HepG2 (cell line): ENCODE data around the gene NR4A2. TPM values are rescaled to one million over a fixed set of nuclear protein-coding genes. Genes with fewer than 3 reads are reported as not detected.

Experiments used
- E2F2 ChIP-seq: sonication (generic); formaldehyde crosslinking; IDR thresholded peaks from 2 replicates; pipeline ENCODE4 v1.4.0; 2020; ENCODE audit warnings: missing genetic modification reagents, borderline replicate concordance
- FOXM1 ChIP-seq: sonication (generic); formaldehyde crosslinking; IDR thresholded peaks from 2 replicates; pipeline ENCODE4 v1.5.0; 2020; ENCODE audit warnings: missing genetic modification reagents
- MXD1 ChIP-seq: sonication (generic); formaldehyde crosslinking; IDR thresholded peaks from 2 replicates; pipeline ENCODE4 v1.4.0; 2020; ENCODE audit warnings: mild to moderate bottlenecking, missing genetic modification reagents
- PCBP2 ChIP-seq: fragments of 200-400 bp; formaldehyde crosslinking; optimal IDR thresholded peaks from 2 replicates; pipeline ENCODE3; 2018; ENCODE audit warnings: low read length, low read depth; ENCODE audit not compliant: poor library complexity, severe bottlenecking
- PHF21A ChIP-seq: sonication (generic); formaldehyde crosslinking; IDR thresholded peaks from 2 replicates; pipeline ENCODE4 v1.5.0; 2020; ENCODE audit warnings: mild to moderate bottlenecking, missing genetic modification reagents
- ZBTB7B ChIP-seq: sonication (generic); formaldehyde crosslinking; IDR thresholded peaks from 2 replicates; pipeline ENCODE4 v1.4.0; 2020; ENCODE audit warnings: missing genetic modification reagents
- ZHX2 ChIP-seq, 2 experiments: sonication (generic) in 1 of 2; formaldehyde crosslinking in 1 of 2; IDR thresholded peaks; 2 replicates each; pipeline versions ENCODE4 v1.6.1 to v1.9.0; 2014 to 2022; ENCODE audit warnings: antibody characterized with exemption in 1 of 2, borderline replicate concordance in 1 of 2, inconsistent platforms in 1 of 2, low read depth in 1 of 2, missing genetic modification reagents in 1 of 2
- ZNF263 ChIP-seq: sonication (generic); formaldehyde crosslinking; IDR thresholded peaks from 2 replicates; pipeline ENCODE4 v1.4.0; 2020; ENCODE audit warnings: missing genetic modification reagents
- ZNF589 ChIP-seq: sonication (generic); formaldehyde crosslinking; conservative IDR thresholded peaks from 2 replicates; pipeline ENCODE4 v1.8.0; 2022; ENCODE audit warnings: mild to moderate bottlenecking, moderate library complexity, missing genetic modification reagents
- ZNF687 ChIP-seq: sonication (generic); formaldehyde crosslinking; IDR thresholded peaks from 2 replicates; pipeline ENCODE4 v1.5.1; 2020; ENCODE audit warnings: mild to moderate bottlenecking, missing genetic modification reagents, moderate library complexity
- ZSCAN30 ChIP-seq: sonication (generic); formaldehyde crosslinking; IDR thresholded peaks from 2 replicates; pipeline ENCODE4 v1.5.0; 2020; ENCODE audit warnings: mild to moderate bottlenecking, missing genetic modification reagents
- polyA plus RNA-seq, 8 experiments: library from polyadenylated mRNA; depleted of rRNA in 3 of 8; stranded (reverse) in 7 of 8; unstranded in 1 of 8; fragments of >200 nt; fragmentation: Illumina TruSeq in 4 of 8; extraction: Trizol in 4 of 8; gene quantifications; 2 replicates each; pipeline versions ENCODE4 v1.2.1 to v1.2.3, GENCODE V29; 2011 to 2016; ENCODE audit warnings: low read depth in 4 of 8, missing spikeins in 1 of 8, mixed read lengths in 1 of 8; ENCODE audit not compliant: insufficient read depth in 1 of 8
- total RNA-seq, 5 experiments: library from RNA; depleted of rRNA; stranded (reverse); fragments of >200 nt; fragmentation: Illumina TruSeq; extraction: Trizol; gene quantifications; 2 replicates each; pipeline ENCODE4 v1.2.3, GENCODE V29; 2016; ENCODE audit warnings: low read depth in 1 of 5
- TF ChIP-seq, protein P1 (sequence below): sonication (generic); formaldehyde crosslinking; IDR thresholded peaks from 2 replicates; pipeline ENCODE4 v1.5.0; 2020; ENCODE audit warnings: mild to moderate bottlenecking, low read depth, missing genetic modification reagents, borderline replicate concordance
- TF ChIP-seq, protein P2 (sequence below): sonication (generic); formaldehyde crosslinking; IDR thresholded peaks from 2 replicates; pipeline ENCODE4 v1.5.1; 2020; ENCODE audit warnings: mild to moderate bottlenecking, missing genetic modification reagents, moderate library complexity

NR4A2 gene
- total and polyA plus RNA-seq, 2 of the 13 experiments (the other 11 are each of a cell fraction or from before 2014, with no cell fraction given), result not detected

GRCh38 chr2:156341452-156342253 is 9.1 kb upstream of the NR4A2 start (continued):
- TF ChIP-seq ZHX2 (IDR thresholded peaks at IDR 0.05; ENCODE audit: low read depth) (no peak), ZHX2 (CRISPR knock-in tag; IDR thresholded peaks at IDR 0.05; ENCODE audit: borderline replicate concordance) (no peak), E2F2 (CRISPR knock-in tag) (no peak), ZSCAN30 (CRISPR knock-in tag) (no peak), PHF21A (CRISPR knock-in tag) (peak; percentile 42; the same call in 1 of the 2 replicates), ZNF263 (peak; percentile 38; the same call in 1 of the 2 replicates), ZBTB7B (0 out of 2 replicates have a peak, but pooled peaks have one; percentile 24), FOXM1 (CRISPR knock-in tag) (no peak), ZNF589 (CRISPR knock-in tag) (0 out of 2 replicates have a peak, but pooled peaks have one; percentile 54), MXD1 (CRISPR knock-in tag) (0 out of 2 replicates have a peak, but pooled peaks have one; percentile 35), PCBP2 (no peak), ZNF687 (CRISPR knock-in tag) (peak; percentile 56; the same call in 1 of the 2 replicates)
- TF ChIP-seq, protein P1, sequence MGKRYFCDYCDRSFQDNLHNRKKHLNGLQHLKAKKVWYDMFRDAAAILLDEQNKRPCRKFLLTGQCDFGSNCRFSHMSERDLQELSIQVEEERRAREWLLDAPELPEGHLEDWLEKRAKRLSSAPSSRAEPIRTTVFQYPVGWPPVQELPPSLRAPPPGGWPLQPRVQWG (CRISPR knock-in tag), result no peak
- TF ChIP-seq, protein P2, sequence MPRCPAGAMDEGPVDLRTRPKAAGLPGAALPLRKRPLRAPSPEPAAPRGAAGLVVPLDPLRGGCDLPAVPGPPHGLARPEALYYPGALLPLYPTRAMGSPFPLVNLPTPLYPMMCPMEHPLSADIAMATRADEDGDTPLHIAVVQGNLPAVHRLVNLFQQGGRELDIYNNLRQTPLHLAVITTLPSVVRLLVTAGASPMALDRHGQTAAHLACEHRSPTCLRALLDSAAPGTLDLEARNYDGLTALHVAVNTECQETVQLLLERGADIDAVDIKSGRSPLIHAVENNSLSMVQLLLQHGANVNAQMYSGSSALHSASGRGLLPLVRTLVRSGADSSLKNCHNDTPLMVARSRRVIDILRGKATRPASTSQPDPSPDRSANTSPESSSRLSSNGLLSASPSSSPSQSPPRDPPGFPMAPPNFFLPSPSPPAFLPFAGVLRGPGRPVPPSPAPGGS (CRISPR knock-in tag), result no peak
